Transverse colon (tissue), 4 donors: ENCODE data around the gene TMEM101. TPM values are rescaled to one million over a fixed set of nuclear protein-coding genes. Genes with fewer than 3 reads are reported as not detected.
"Not testable (repeated sequence)": the region's sequence is repeated elsewhere in the genome, so short reads cannot be mapped to it uniquely, and the experiment has no call there.

Experiments
- DNase-seq: peaks from one replicate; pipeline ENCODE4 v3.0.0-alpha.2; 2019
- H3K27ac ChIP-seq, 4 donors: fragments of 200-600 bp; sonication (generic); 2 replicates each; pipeline ENCODE4 v1.5.1; 2016 to 2018; ENCODE audit warnings: inconsistent platforms in 4 of 4
- H3K27me3 ChIP-seq: fragments of 200-600 bp; sonication (generic); 2 replicates; pipeline ENCODE4 v1.5.1; 2017; ENCODE audit warnings: inconsistent platforms
- H3K36me3 ChIP-seq, 4 donors: fragments of 200-600 bp; sonication (generic); 2 replicates each; pipeline ENCODE4 v1.5.1; 2017 to 2019; ENCODE audit warnings: inconsistent platforms in 4 of 4
- H3K4me1 ChIP-seq, 4 donors: fragments of 200-600 bp; sonication (generic); 2 replicates each; pipeline ENCODE4 v1.5.1; 2017 to 2020; ENCODE audit warnings: inconsistent platforms in 4 of 4
- H3K4me3 ChIP-seq, 4 donors: fragments of 200-600 bp; sonication (generic); 1 replicate in 1 of 4; 2 replicates in 3 of 4; pipeline versions ENCODE4 v1.5.1 to v1.6.1; 2017 to 2019; ENCODE audit warnings: inconsistent platforms in 4 of 4
- H3K9me3 ChIP-seq, 2 donors: fragments of 200-600 bp; sonication (generic); 2 replicates each; pipeline ENCODE4 v1.5.1; 2017 to 2019; ENCODE audit warnings: inconsistent platforms in 2 of 2
- EP300 ChIP-seq: sonication (generic); formaldehyde crosslinking; IDR thresholded peaks from one replicate; pipeline ENCODE4 v1.6.1; 2017; ENCODE audit warnings: antibody characterized with exemption, low read depth
- POLR2A ChIP-seq: fragments of 450-650 bp; IDR thresholded peaks from one replicate; pipeline ENCODE4 v1.6.1; 2016; ENCODE audit warnings: antibody characterized with exemption, mild to moderate bottlenecking, moderate library complexity
- POLR2AphosphoS5 ChIP-seq, 3 donors: sonication (generic); formaldehyde crosslinking; IDR thresholded peaks; one replicate each; pipeline ENCODE4 v1.6.1; 2016; ENCODE audit warnings: antibody characterized with exemption in 3 of 3
- WGBS, 2 donors: methylation state at CpG; one replicate each; pipeline ENCODE4 v1.1.5; 2018; ENCODE audit warnings: low coverage in 1 of 2; 5-methylcytosine and 5-hydroxymethylcytosine counted together
- in situ Hi-C, 4 donors: fragments of 200-750 bp; cut with MboI; loops; one replicate each; pipeline versions ENCODE4 v1.15.0 to v1.15.1; 2017; ENCODE audit warnings: low sequenced_read_pairs in 3 of 4, low pct_ligation_motif_present in 1 of 4, low pct_unique_long_range_greater_than_20kb in 1 of 4
- intact Hi-C: fragments of 100-400 bp; cut with DNase I; formaldehyde crosslinking; loops from one replicate; pipeline ENCODE4 v1.15.1; 2023; ENCODE audit warnings: low total_unique reads
- total RNA-seq, 4 donors: library from RNA; depleted of rRNA; stranded (reverse); fragments of >200 nt; gene quantifications; one replicate each; pipeline ENCODE4 v1.1.0, GENCODE V29; 2016
- TF ChIP-seq, protein P1 (sequence below), 5 experiments: fragments of 200-600 bp in 3 of 5; fragments of 450-650 bp in 2 of 5; sonication (generic) in 3 of 5; IDR thresholded peaks; 1 replicate in 2 of 5; 2 replicates in 3 of 5; pipeline ENCODE4 v1.5.1; 2016 to 2017; ENCODE audit warnings: antibody characterized with exemption in 5 of 5, inconsistent platforms in 3 of 5, mild to moderate bottlenecking in 2 of 5, moderate library complexity in 1 of 5

Gene TMEM101
- total RNA-seq, 4 donors from 2014 or later, result 25.2 to 34.0 (median 27.7) TPM

- peaks cover 0 to 33% (median 10%) of the 10 kb centered on the region in 4 donors for H3K36me3 ChIP-seq
- in situ Hi-C loops, result no loop called here
- no peaks in the 10 kb centered on the region for H3K27me3 ChIP-seq
- no peaks in the 10 kb centered on the region for H3K9me3 ChIP-seq
- H3K4me1 ChIP-seq, result peaks cover 0 to 31% (median 13%) of the 10 kb centered on the region in 4 donors
- H3K4me3 ChIP-seq, result no peak overlapping the region
- WGBS, 2 donors, result 80 to 85% methylated on average over 1 to 3 of the region's 3 CpGs
- TF ChIP-seq POLR2A (no peak), POLR2AphosphoS5 (IDR thresholded peaks at IDR 0.05) (no peak), EP300 (no peak)
- TF ChIP-seq, protein P1, sequence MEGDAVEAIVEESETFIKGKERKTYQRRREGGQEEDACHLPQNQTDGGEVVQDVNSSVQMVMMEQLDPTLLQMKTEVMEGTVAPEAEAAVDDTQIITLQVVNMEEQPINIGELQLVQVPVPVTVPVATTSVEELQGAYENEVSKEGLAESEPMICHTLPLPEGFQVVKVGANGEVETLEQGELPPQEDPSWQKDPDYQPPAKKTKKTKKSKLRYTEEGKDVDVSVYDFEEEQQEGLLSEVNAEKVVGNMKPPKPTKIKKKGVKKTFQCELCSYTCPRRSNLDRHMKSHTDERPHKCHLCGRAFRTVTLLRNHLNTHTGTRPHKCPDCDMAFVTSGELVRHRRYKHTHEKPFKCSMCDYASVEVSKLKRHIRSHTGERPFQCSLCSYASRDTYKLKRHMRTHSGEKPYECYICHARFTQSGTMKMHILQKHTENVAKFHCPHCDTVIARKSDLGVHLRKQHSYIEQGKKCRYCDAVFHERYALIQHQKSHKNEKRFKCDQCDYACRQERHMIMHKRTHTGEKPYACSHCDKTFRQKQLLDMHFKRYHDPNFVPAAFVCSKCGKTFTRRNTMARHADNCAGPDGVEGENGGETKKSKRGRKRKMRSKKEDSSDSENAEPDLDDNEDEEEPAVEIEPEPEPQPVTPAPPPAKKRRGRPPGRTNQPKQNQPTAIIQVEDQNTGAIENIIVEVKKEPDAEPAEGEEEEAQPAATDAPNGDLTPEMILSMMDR (IDR thresholded peaks at IDR 0.05), result no peak
- DNase-seq, result no peak
- intact Hi-C loops, result no loop called here
- H3K27ac ChIP-seq, result no peak overlapping the region
Observed at GRCh38 chr17:44038604-44039011, 23.8 kb upstream of the TMEM101 start.

GRCh38 chr17:44037471-44037870 is 22.7 kb upstream of the TMEM101 start:
- no peaks in the 10 kb centered on the region for H3K9me3 ChIP-seq
- H3K4me3 ChIP-seq, result no peak overlapping the region
- H3K27me3 ChIP-seq, result no peaks in the 10 kb centered on the region
- no peak overlapping the region for H3K27ac ChIP-seq
- DNase-seq, result no peak
- peaks cover 0 to 21% (median 6%) of the 10 kb centered on the region in 4 donors for H3K4me1 ChIP-seq
- intact Hi-C loops, result no loop called here
- peaks cover 0 to 33% (median 10%) of the 10 kb centered on the region in 4 donors for H3K36me3 ChIP-seq
- in situ Hi-C loops, result no loop called here
- TF ChIP-seq POLR2AphosphoS5 (IDR thresholded peaks at IDR 0.05), result no peak
- TF ChIP-seq EP300, result no peak
- TF ChIP-seq POLR2A, result no peak
- WGBS, 2 donors, result 98% methylated on average over 2 of the region's 2 CpGs; no CpG with 5 or more reads in 1 of the 2 donors

GRCh38 chr17:44034688-44035087 is 19.9 kb upstream of the TMEM101 start:
- H3K4me1 ChIP-seq, H3K27ac ChIP-seq, H3K9me3 ChIP-seq, intact Hi-C loops, H3K4me3 ChIP-seq, in situ Hi-C loops, H3K27me3 ChIP-seq, DNase-seq: not testable (repeated sequence)
- H3K36me3 ChIP-seq, result peaks cover 0 to 29% (median 10%) of the 10 kb centered on the region in 4 donors
- WGBS, 2 donors, result no CpG with 5 or more reads among the region's 3 CpGs

DNA sequence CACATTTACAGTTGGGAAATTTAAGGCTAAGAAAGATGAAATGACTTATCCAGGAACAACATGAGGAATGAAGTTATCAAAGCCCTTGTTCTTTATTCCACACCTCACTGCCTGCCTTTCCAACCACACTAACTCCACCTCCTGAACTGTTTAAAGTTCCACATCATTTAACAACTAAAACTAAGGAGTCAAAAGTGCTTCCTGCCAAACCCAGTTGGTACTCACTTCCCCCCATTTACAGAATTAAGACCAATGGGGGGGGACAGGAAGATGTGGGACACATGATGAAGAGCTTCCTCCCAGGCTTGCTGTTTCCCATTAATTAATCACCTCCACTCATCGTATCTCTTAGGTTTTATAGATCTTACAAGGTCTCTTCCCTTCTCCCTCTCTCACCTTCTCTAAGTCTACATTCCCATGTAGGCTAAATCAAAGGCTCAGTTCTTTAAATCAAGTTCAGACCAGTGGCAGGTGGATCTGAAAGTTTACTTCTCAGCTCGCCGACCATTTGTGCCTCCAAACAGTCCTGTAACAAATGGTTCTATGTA is 19.2 kb upstream of the TMEM101 start:
- Histone ChIP-seq H3K4me1 (no peaks in the 10 kb centered on the region), H3K36me3 (peaks cover 0 to 27% (median 10%) of the 10 kb centered on the region in 4 donors), H3K9me3 (no peaks in the 10 kb centered on the region), H3K27me3 (no peaks in the 10 kb centered on the region), H3K4me3 (no peak overlapping the region), H3K27ac (no peak overlapping the region)
- intact Hi-C loops, result no loop called here
- 71 to 84% methylated on average over 3 of the region's 3 CpGs for WGBS, 2 donors
- TF ChIP-seq POLR2AphosphoS5 (IDR thresholded peaks at IDR 0.05), result no peak
- TF ChIP-seq, protein P1 (IDR thresholded peaks at IDR 0.05), result no peak
- TF ChIP-seq EP300, result no peak
- TF ChIP-seq POLR2A, result no peak
- in situ Hi-C loops, result no loop called here
- no peak for DNase-seq

GRCh38 chr17:44030482-44030881 is 15.7 kb upstream of the TMEM101 start:
- Histone ChIP-seq H3K27me3 (no peaks in the 10 kb centered on the region), H3K27ac (no peak overlapping the region), H3K4me3 (no peak overlapping the region), H3K4me1 (no peaks in the 10 kb centered on the region), H3K9me3 (no peaks in the 10 kb centered on the region), H3K36me3 (peaks cover 0 to 5% (median 2%) of the 10 kb centered on the region in 4 donors)
- in situ Hi-C loops (no loop called here), intact Hi-C loops (no loop called here)
- 78 to 84% methylated on average over 1 to 3 of the region's 3 CpGs for WGBS, 2 donors
- DNase-seq, result no peak
- no peak for TF ChIP-seq EP300
- TF ChIP-seq POLR2A, result no peak
- TF ChIP-seq, protein P1 (IDR thresholded peaks at IDR 0.05), result no peak
